Left renal pelvis (tissue), 4 donors: ENCODE results near the gene PLK1. TPM values are rescaled to one million over a fixed set of nuclear protein-coding genes. Genes with fewer than 3 reads are reported as not detected.

ENCODE experiments used
- polyA plus RNA-seq, 4 donors: library from polyadenylated mRNA; unstranded; fragments of 120-200 nt; gene quantifications; one replicate each; pipeline ENCODE4 v1.2.1, GENCODE V29; 2013; ENCODE audit not compliant: insufficient read length in 4 of 4

The PLK1 gene
- polyA plus RNA-seq, 4 donors: 19.4 to 27.9 (median 25.4) TPM

Other genes starting within 250 kb of the PLK1 start
- 10 to 100 TPM; 21.9 to 41.3 (median 24.0) TPM for gene COG7, start 225.7 kb upstream of the PLK1 start, polyA plus RNA-seq
- 100 to 1,000 TPM in 3 of 4 donors, 10 to 100 TPM in 1; 96.1 to 159 (median 140) TPM for gene GGA2, start 168.4 kb upstream of the PLK1 start, polyA plus RNA-seq
- gene EARS2, start 121.5 kb upstream of the PLK1 start, polyA plus RNA-seq: 10 to 100 TPM; 20.4 to 28.6 (median 25.7) TPM
- 10 to 100 TPM; 72.9 to 77.5 (median 74.1) TPM for gene UBFD1, start 121.2 kb upstream of the PLK1 start, polyA plus RNA-seq
- 10 to 100 TPM; 69.9 to 99.6 (median 90.7) TPM for gene NDUFAB1, start 82.6 kb upstream of the PLK1 start, polyA plus RNA-seq
- 10 to 100 TPM; 13.4 to 21.7 (median 20.5) TPM for gene PALB2, start 37.6 kb upstream of the PLK1 start, polyA plus RNA-seq
- gene DCTN5, start 37.4 kb upstream of the PLK1 start, polyA plus RNA-seq: 10 to 100 TPM; 48.9 to 74.1 (median 70.6) TPM
- 1 to 10 TPM in 1 of 4 donors, under 1 TPM in 3; 0.10 to 1.1 (median 0.36) TPM for gene ERN2, start 34.3 kb downstream of the PLK1 start, polyA plus RNA-seq
- gene CHP2, start 76.1 kb downstream of the PLK1 start, polyA plus RNA-seq: 1 to 10 TPM in 2 of 4 donors, under 1 TPM in 2; 0.45 to 1.8 (median 1.1) TPM
- 1 to 10 TPM; 4.2 to 7.7 (median 5.0) TPM for gene PRKCB, start 157.1 kb downstream of the PLK1 start, polyA plus RNA-seq